Skeletal muscle satellite cell (primary cell): Measurements from ENCODE around the gene MRPL42.

Source experiments
- H3K27me3 ChIP-seq: 2 replicates; pipeline ENCODE4 v1.7.0; 2013; ENCODE audit warnings: low read length; ENCODE audit not compliant: control insufficient read depth, insufficient read depth
- H3K36me3 ChIP-seq: 2 replicates; pipeline ENCODE4 v1.7.0; 2013; ENCODE audit warnings: mild to moderate bottlenecking, control low read depth, low read length; ENCODE audit not compliant: insufficient read depth
- H3K4me1 ChIP-seq: 2 replicates; pipeline ENCODE4 v1.7.0; 2013; ENCODE audit warnings: low read length; ENCODE audit not compliant: control insufficient read depth, insufficient read depth
- H3K4me2 ChIP-seq: 2 replicates; pipeline ENCODE4 v1.7.0; 2013; ENCODE audit warnings: mild to moderate bottlenecking, low read length
- H3K4me3 ChIP-seq: 2 replicates; pipeline ENCODE4 v1.7.0; 2013; ENCODE audit warnings: low read length
- H3K9ac ChIP-seq: 2 replicates; pipeline ENCODE4 v1.7.0; 2013; ENCODE audit warnings: mild to moderate bottlenecking, low read depth, low read length, moderate library complexity
- H3K9me3 ChIP-seq: replicated peaks from 2 replicates; pipeline ENCODE4 v1.7.0; 2013; ENCODE audit warnings: mild to moderate bottlenecking, control low read depth, low read length

The MRPL42 gene

DNA sequence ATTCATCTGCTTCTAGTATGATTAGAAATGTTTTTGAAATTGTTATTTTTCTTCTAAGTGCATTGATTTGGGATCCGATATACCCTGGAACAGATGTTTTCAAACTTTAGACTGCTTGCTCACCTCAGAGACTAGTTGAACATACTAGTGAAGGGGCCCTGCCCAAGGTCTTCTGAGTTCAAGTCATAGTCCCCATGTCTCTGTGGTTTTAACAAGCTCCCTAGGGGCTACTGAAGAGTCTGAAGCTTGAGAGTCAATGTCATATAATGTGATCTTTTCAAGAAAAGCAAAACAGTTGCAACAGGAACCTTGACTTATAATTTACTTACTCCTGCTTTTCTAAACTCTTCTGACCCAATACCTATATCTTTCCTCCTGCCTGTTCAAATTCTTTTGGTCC lies 18.0 kb upstream of the MRPL42 start:
- Histone ChIP-seq H3K9ac (no peak overlapping the region), H3K4me2 (no peak overlapping the region), H3K4me3 (no peak overlapping the region)

GRCh38 chr12:93451423-93452158 lies 15.7 kb upstream of the MRPL42 start:
- no peaks in the 10 kb centered on the region for H3K36me3 ChIP-seq
- no peaks in the 10 kb centered on the region for H3K27me3 ChIP-seq
- no peak overlapping the region for H3K4me2 ChIP-seq
- H3K9me3 ChIP-seq: no peaks in the 10 kb centered on the region
- no peak overlapping the region for H3K9ac ChIP-seq
- no peak overlapping the region for H3K4me3 ChIP-seq
- peaks cover 4% of the 10 kb centered on the region for H3K4me1 ChIP-seq

More for the DNA sequence above, 18.0 kb upstream of the MRPL42 start:
- no peaks in the 10 kb centered on the region for H3K9me3 ChIP-seq
- no peaks in the 10 kb centered on the region for H3K36me3 ChIP-seq
- H3K27me3 ChIP-seq: no peaks in the 10 kb centered on the region
- H3K4me1 ChIP-seq: peaks cover 4% of the 10 kb centered on the region

DNA sequence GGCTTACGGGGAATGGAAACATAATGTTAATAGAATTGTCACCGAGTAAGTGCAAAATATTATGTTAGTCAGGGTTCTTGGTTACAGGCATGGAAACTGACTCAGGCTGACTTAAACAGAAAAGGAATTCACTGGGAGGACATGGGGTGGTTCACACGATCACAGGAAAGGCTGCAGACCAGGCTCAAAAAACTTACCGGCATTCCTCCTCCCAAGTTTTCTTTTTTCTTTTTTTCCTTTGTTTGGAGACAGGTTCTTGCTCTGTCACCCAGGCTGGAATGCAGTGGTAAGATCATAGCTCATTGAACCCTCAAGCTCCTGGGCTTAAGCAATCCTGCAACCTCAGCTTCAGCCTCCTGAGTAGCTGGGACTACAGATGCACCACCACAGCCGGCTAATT lies 13.7 kb upstream of the MRPL42 start:
- Histone ChIP-seq H3K4me3 (no peak overlapping the region), H3K9ac (no peak overlapping the region), H3K27me3 (no peaks in the 10 kb centered on the region), H3K4me2 (no peak overlapping the region), H3K9me3 (no peaks in the 10 kb centered on the region), H3K36me3 (no peaks in the 10 kb centered on the region), H3K4me1 (peaks cover 4% of the 10 kb centered on the region)

DNA sequence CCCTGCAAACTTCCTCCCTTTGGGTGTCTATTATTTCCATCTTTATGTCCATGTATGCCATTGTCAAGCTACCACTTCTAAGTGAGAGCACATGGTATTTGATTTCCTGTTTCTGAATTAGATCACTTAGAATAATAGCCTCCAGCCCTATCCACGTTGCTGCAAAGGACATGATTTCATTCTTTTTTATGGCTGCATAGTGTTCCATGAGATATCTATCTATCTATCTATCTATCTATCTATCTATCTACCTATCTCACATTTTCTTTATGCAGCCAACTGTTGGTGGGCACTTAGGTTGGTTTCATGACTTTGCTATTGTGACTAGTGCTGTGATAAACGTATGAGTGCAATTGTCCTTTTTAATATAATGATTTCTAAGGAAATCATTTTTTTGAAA lies 11.2 kb upstream of the MRPL42 start:
- Histone ChIP-seq H3K9me3 (no peaks in the 10 kb centered on the region), H3K36me3 (no peaks in the 10 kb centered on the region), H3K4me1 (peaks cover 4% of the 10 kb centered on the region), H3K9ac (no peak overlapping the region), H3K4me3 (no peak overlapping the region), H3K27me3 (no peaks in the 10 kb centered on the region), H3K4me2 (no peak overlapping the region)

- no peaks in the 10 kb centered on the region for H3K9me3 ChIP-seq
- H3K4me2 ChIP-seq: no peak overlapping the region
- H3K27me3 ChIP-seq: no peaks in the 10 kb centered on the region
- H3K9ac ChIP-seq: no peak overlapping the region
- H3K4me1 ChIP-seq: no peaks in the 10 kb centered on the region
- no peak overlapping the region for H3K4me3 ChIP-seq
- H3K36me3 ChIP-seq: no peaks in the 10 kb centered on the region
Measured at GRCh38 chr12:93459097-93459496, 8.2 kb upstream of the MRPL42 start.

- Histone ChIP-seq H3K9me3 (no peaks in the 10 kb centered on the region), H3K4me1 (no peaks in the 10 kb centered on the region), H3K4me2 (no peak overlapping the region), H3K27me3 (no peaks in the 10 kb centered on the region), H3K9ac (no peak overlapping the region), H3K36me3 (no peaks in the 10 kb centered on the region), H3K4me3 (no peak overlapping the region)
Measured at GRCh38 chr12:93460003-93460402, 7.3 kb upstream of the MRPL42 start.

GRCh38 chr12:93460902-93461301 lies 6.4 kb upstream of the MRPL42 start:
- H3K27me3 ChIP-seq: no peaks in the 10 kb centered on the region
- H3K9ac ChIP-seq: no peak overlapping the region
- no peaks in the 10 kb centered on the region for H3K36me3 ChIP-seq
- no peaks in the 10 kb centered on the region for H3K9me3 ChIP-seq
- no peak overlapping the region for H3K4me2 ChIP-seq
- H3K4me1 ChIP-seq: no peaks in the 10 kb centered on the region
- no peak overlapping the region for H3K4me3 ChIP-seq

DNA sequence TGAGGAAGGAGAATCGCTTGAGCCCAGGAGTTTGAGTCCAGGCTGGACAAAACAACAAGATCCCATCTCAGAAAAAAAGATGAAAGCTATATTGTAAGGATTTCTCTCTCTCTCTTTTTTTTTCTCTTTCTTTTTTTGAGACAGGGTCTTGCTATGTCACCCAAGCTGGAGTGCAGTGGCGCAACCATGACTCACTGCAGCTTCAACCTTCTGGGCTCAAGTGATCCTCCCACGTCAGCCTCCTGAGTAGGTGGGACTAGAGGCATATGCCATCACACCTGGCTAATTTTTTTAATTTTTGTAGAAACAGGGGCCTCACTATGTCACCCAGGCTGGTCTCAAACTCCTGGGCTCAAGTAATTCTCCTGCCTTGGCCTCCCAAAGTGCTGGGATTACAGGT lies 5.8 kb upstream of the MRPL42 start:
- Histone ChIP-seq H3K9me3 (no peaks in the 10 kb centered on the region), H3K36me3 (no peaks in the 10 kb centered on the region), H3K9ac (no peak overlapping the region), H3K4me2 (no peak overlapping the region), H3K4me1 (no peaks in the 10 kb centered on the region), H3K4me3 (no peak overlapping the region), H3K27me3 (no peaks in the 10 kb centered on the region)

- H3K9me3 ChIP-seq: no peaks in the 10 kb centered on the region
- H3K36me3 ChIP-seq: peaks cover 6% of the 10 kb centered on the region
- H3K9ac ChIP-seq: no peak overlapping the region
- H3K4me1 ChIP-seq: peaks cover 10% of the 10 kb centered on the region
- no peak overlapping the region for H3K4me2 ChIP-seq
- H3K4me3 ChIP-seq: no peak overlapping the region
- no peaks in the 10 kb centered on the region for H3K27me3 ChIP-seq
Measured at GRCh38 chr12:93465841-93466240, 1.5 kb upstream of the MRPL42 start.

- Histone ChIP-seq H3K36me3 (peaks cover 12% of the 10 kb centered on the region), H3K4me3 (peak overlapping the region; percentile 82), H3K27me3 (no peaks in the 10 kb centered on the region), H3K9me3 (no peaks in the 10 kb centered on the region), H3K4me2 (peak overlapping the region; percentile 82), H3K9ac (no peak overlapping the region), H3K4me1 (peaks cover 10% of the 10 kb centered on the region)
Measured at GRCh38 chr12:93466625-93467350, 526 bp upstream of the MRPL42 start.

DNA sequence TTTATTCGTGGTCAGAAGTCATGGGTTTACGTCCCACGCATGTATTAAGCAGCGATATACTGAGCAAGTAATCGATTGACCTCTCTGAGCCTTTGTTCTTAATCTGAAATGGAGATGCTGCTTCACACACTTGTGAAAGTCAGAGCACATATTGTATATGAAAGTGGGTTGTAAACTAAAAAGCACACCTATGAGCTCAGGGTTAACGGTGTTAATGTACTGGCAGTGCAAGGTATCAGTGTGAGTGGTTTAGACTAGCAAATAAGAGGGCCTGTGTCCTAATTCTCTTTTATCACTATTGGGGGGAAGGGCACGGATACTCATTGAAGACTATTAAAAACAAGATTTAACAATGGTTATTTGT lies 676 bp downstream of the MRPL42 start:
- H3K36me3 ChIP-seq: peaks cover 18% of the 10 kb centered on the region
- no peaks in the 10 kb centered on the region for H3K9me3 ChIP-seq
- peak overlapping the region; percentile 82 for H3K4me3 ChIP-seq
- H3K27me3 ChIP-seq: no peaks in the 10 kb centered on the region
- H3K9ac ChIP-seq: peak overlapping the region; percentile 85
- H3K4me1 ChIP-seq: peaks cover 10% of the 10 kb centered on the region
- H3K4me2 ChIP-seq: peak overlapping the region; percentile 82

- no peaks in the 10 kb centered on the region for H3K27me3 ChIP-seq
- no peak overlapping the region for H3K4me2 ChIP-seq
- no peaks in the 10 kb centered on the region for H3K9me3 ChIP-seq
- H3K4me1 ChIP-seq: peaks cover 10% of the 10 kb centered on the region
- peaks cover 21% of the 10 kb centered on the region for H3K36me3 ChIP-seq
- H3K4me3 ChIP-seq: no peak overlapping the region
- no peak overlapping the region for H3K9ac ChIP-seq
Measured at GRCh38 chr12:93469386-93469785, 2.1 kb downstream of the MRPL42 start.
